ENCODE data around the gene PCSK6.
"Not testable (repeated sequence)": the region's sequence is repeated elsewhere in the genome, so short reads cannot be mapped to it uniquely, and the experiment has no call there.

Gene PCSK6

DNA sequence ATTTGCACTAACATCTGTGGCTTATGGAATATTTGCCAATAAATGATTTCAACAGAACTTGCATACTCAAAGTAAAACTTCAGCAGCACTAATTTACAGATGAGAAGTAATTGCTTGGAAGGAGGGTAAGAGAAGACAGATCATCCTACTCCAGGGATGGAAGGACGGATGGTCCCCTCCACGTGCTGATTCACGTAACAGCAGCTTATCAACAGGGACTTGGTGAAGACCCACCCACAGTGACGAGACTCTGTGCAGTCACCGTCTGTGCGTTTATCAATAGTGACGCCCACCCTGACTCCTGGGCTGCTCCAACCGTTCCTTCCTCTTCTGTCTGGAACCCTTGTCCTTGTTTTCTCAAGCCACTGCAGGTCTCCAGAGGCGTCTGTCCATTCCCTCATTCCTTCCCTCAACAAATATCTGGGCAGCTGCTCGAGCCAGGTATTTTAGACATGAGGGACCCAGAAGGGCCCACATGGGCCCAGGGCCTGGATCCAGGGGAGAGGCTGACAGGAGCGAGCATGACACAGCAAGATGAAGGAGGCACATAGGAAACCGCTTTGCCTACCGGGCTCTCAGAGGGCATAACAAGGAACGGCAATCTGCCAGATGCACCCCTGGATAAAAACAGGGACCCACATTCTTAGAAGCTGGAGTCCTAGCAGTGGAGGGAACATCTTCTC, 33.3 kb downstream of the PCSK6 start:
- no peak for DNase-seq (ENCODE audit: low read depth)
- no peak overlapping the region for H3K4me3 ChIP-seq (ENCODE audit: control insufficient read depth, low read depth, low read length)
- TF ChIP-seq CTCF (IDR thresholded peaks at IDR 0.05; ENCODE audit: control insufficient read depth, insufficient read depth, low read depth, low read length, missing control alignments) = no peak

DNA sequence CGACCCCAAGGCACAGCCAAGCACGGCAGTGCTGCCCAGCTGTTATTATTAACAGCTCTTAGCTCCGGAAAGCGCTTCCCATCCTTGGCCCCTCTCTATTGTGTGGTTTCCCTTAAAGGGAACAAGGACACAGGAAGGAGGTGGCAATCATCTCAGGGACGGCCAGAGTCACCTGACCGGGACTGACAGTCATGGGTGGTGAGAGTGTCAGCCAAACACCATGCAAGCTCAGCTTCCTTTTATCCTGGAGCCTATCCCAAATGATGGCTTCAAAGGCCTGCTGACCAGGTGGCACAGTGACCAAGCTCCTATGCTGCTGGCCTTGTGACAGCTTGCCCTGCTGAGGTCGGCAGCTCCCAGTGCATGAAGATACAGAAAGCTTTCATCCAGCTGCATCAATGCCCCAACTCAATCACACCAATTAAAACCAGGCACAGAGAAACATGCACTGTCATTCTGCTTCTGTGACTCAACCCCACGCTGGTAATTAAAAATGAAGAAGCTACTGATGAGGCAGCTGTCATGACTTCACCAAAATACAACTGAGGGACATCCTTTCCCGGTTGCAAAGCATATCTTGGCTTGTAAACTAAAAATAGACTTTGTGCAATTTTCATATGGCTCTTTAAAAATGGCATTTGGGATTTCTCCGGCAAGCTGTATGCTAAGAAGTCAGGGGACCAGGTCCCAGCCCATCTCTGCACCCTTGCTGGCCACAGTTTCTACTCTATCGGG, 34.0 kb downstream of the PCSK6 start:
- H3K4me3 ChIP-seq (ENCODE audit: control insufficient read depth, low read depth, low read length) = no peak overlapping the region
- TF ChIP-seq CTCF (IDR thresholded peaks at IDR 0.05; ENCODE audit: control insufficient read depth, insufficient read depth, low read depth, low read length, missing control alignments) = no peak
- no peak for DNase-seq (ENCODE audit: low read depth)

DNA sequence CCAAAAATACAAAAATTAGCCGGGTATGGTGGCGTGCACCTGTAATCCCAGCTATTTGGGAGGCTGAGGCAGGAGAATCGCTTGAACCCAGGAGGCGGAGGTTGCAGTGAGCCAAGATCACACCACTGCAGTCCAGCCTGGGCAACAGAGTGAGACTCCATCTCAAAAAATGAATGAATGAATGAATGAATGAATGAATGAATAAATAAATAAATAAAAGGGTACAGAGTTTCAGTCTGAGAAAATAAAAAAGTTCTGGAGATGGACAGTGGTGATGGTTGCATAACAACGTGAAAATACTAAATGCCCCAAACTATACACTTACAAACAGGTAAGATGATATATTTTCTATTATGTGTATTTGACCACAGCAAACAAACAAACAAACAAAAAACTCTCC, 34.7 kb downstream of the PCSK6 start:
- H3K4me3 ChIP-seq (ENCODE audit: control insufficient read depth, low read depth, low read length); DNase-seq (ENCODE audit: low read depth): not testable (repeated sequence)

DNA sequence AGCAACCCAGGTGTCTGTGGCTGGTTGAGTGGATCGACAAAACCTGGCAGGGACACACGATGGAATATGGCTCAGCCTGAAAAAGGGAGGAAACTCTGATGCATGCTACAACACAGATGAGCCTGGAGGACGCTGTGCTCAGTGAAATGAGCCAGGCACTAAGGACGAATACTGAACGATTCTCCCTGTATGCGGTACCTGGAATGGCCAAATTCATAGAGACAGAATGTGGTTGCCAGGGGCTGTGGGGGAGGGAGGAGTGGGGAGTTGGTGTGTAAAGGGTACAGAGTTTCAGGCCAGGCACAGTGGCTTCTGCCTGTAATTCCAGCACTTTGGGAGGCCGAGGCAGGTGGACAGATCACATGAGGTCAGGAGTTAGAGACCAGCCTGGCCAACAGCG, 35.1 kb downstream of the PCSK6 start:
- no peak for TF ChIP-seq CTCF (IDR thresholded peaks at IDR 0.05; ENCODE audit: control insufficient read depth, insufficient read depth, low read depth, low read length, missing control alignments)
- no peak for DNase-seq (ENCODE audit: low read depth)
- no peak overlapping the region for H3K4me3 ChIP-seq (ENCODE audit: control insufficient read depth, low read depth, low read length)

DNA sequence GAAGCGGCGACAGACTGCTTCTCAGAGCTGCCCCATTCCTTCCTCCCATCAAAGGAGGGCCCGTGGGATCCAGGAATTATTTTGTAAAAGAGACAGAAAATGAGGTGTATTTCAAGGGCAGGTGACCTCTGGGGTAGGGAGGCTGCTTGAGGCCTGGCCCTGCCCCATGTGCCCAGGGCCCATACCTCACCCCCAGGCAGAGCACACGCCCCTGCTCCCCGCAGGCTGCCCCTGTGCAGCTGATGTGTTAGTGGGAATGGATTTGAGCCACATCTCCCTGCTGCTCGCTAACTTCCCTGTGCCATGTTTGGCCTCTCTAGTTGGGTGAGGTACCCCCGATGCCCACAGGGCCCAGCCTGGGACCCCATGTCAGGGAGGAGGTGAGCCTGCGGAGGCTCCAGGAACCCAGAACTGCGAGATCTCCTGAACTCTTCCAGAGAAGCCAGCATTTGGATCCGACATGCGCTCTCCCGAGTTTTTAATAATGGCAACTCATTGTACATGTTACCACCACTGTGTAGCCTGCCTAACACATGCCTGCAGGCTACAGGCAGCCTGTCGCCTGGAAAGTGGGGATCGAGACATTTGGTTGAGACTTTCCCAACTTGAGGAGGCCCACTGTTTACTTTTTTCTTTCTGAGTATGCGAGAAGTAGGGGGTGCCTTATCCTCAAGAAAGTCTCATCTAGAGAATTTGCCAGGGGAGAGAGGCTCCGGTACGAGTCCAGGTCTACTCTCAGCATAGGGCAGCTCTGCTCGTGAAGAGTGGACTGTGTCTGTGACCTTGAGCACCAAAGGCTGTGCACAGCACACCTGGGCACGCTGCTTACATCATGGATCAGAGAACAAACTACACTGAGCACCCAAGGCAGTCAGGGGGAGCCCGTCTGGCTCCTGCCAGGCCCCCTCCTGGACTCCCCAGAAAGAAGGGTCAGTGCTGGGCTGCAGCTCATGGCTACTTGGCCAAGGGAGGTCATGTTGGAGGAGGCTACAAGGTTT, 36.1 kb downstream of the PCSK6 start:
- TF ChIP-seq CTCF (IDR thresholded peaks at IDR 0.05; ENCODE audit: control insufficient read depth, insufficient read depth, low read depth, low read length, missing control alignments) = no peak
- no peak overlapping the region for H3K4me3 ChIP-seq (ENCODE audit: control insufficient read depth, low read depth, low read length)
- no peak for DNase-seq (ENCODE audit: low read depth)

GRCh38 chr15:101452572-101452971, 36.9 kb downstream of the PCSK6 start:
- H3K4me3 ChIP-seq (ENCODE audit: control insufficient read depth, low read depth, low read length) = no peak overlapping the region
- DNase-seq (ENCODE audit: low read depth) = no peak
- no peak for TF ChIP-seq CTCF (IDR thresholded peaks at IDR 0.05; ENCODE audit: control insufficient read depth, insufficient read depth, low read depth, low read length, missing control alignments)
